GM11168 (cell line): ENCODE data around the gene TBL3.

Experiments
- in situ Hi-C: fragments of 300-500 bp; cut with MboI; formaldehyde crosslinking; loops from one replicate; pipeline ENCODE4 v1.12.0; 2022; ENCODE audit warnings: low sequenced_read_pairs; ENCODE audit not compliant: unreplicated experiment

TBL3 gene

GRCh38 chr16:2008009-2008526 is 36.2 kb downstream of the TBL3 start:
- in situ Hi-C loops, result loop anchor here (25.0 kb wide), 1 partner anchor 479 kb away; the partner anchor contains the start of gene TBC1D24

- in situ Hi-C loops, result loop anchor here (25.0 kb wide), 1 partner anchor 479 kb away; the partner anchor contains the start of gene TBC1D24
These were observed 36.8 kb downstream of the TBL3 start for GRCh38 chr16:2008631-2009163.

- in situ Hi-C loops, result loop anchor here (25.0 kb wide), 1 partner anchor 478 kb away; the partner anchor contains the start of gene TBC1D24
These were observed 37.4 kb downstream of the TBL3 start for GRCh38 chr16:2009164-2009711.

- in situ Hi-C loops, result loop anchor here (10.0 to 25.0 kb wide), 2 partner anchors 135 to 477 kb away; partner anchors contain the start of genes RAB26 and TBC1D24
These were observed 38.1 kb downstream of the TBL3 start, which contains the start of gene ZNF598 for GRCh38 chr16:2009791-2010510. TSS of gene ZNF598 (minus strand) at chr16:2009821.

GRCh38 chr16:2011726-2012125 is 39.9 kb downstream of the TBL3 start:
- in situ Hi-C loops, result loop anchor here (10.0 to 25.0 kb wide), 2 partner anchors 133 to 476 kb away; partner anchors contain the start of genes RAB26 and TBC1D24

GRCh38 chr16:2013527-2013926 is 41.7 kb downstream of the TBL3 start:
- in situ Hi-C loops, result loop anchor here (10.0 to 25.0 kb wide), 2 partner anchors 131 to 474 kb away; partner anchors contain the start of genes RAB26 and TBC1D24

- in situ Hi-C loops, result loop anchor here (10.0 to 25.0 kb wide), 2 partner anchors 129 to 472 kb away; partner anchors contain the start of genes RAB26 and TBC1D24
These were observed 43.5 kb downstream of the TBL3 start for GRCh38 chr16:2015117-2015946.

GRCh38 chr16:2015947-2016208 is 44.0 kb downstream of the TBL3 start:
- in situ Hi-C loops, result loop anchor here (10.0 to 25.0 kb wide), 2 partner anchors 129 to 471 kb away; partner anchors contain the start of genes RAB26 and TBC1D24

- in situ Hi-C loops, result loop anchor here (10.0 to 25.0 kb wide), 2 partner anchors 128 to 471 kb away; partner anchors contain the start of genes RAB26 and TBC1D24
These were observed 44.6 kb downstream of the TBL3 start for GRCh38 chr16:2016407-2016922.

- in situ Hi-C loops, result loop anchor here (10.0 to 25.0 kb wide), 2 partner anchors 125 to 468 kb away; partner anchors contain the start of genes RAB26 and TBC1D24
These were observed 47.7 kb downstream of the TBL3 start, which contains the start of gene NPW for GRCh38 chr16:2019518-2019920. TSS of gene NPW (plus strand) at chr16:2019785.

GRCh38 chr16:2019921-2020831 is 48.3 kb downstream of the TBL3 start:
- in situ Hi-C loops, result loop anchor here (10.0 to 25.0 kb wide), 2 partner anchors 125 to 467 kb away; partner anchors contain the start of genes RAB26 and TBC1D24

- in situ Hi-C loops, result loop anchor here (25.0 kb wide), 1 partner anchor 465 kb away; the partner anchor contains the start of gene TBC1D24
These were observed 50.9 kb downstream of the TBL3 start for GRCh38 chr16:2022723-2023091.

- in situ Hi-C loops, result loop anchor here (25.0 kb wide), 1 partner anchor 464 kb away; the partner anchor contains the start of gene TBC1D24
These were observed 51.5 kb downstream of the TBL3 start for GRCh38 chr16:2023092-2024031.

- in situ Hi-C loops, result loop anchor here (25.0 kb wide), 1 partner anchor 463 kb away; the partner anchor contains the start of gene TBC1D24
These were observed 52.2 kb downstream of the TBL3 start for GRCh38 chr16:2024032-2024420.

- in situ Hi-C loops, result no loop called here
These were observed 53.4 kb downstream of the TBL3 start for GRCh38 chr16:2025251-2025650.

- in situ Hi-C loops, result no loop called here
These were observed 54.1 kb downstream of the TBL3 start for GRCh38 chr16:2025878-2026460.
